SJCRH30 (cell line): ENCODE data around the gene LYZL6. TPM values are rescaled to one million over a fixed set of nuclear protein-coding genes. Genes with fewer than 3 reads are reported as not detected.
A peak's percentile ranks its signal among the peaks of the same experiment; 100 is the strongest.

Experiments
- DNase-seq, 2 experiments: peaks; one replicate each; pipeline ENCODE4 v3.0.0-alpha.2; 2015 to 2020
- H3K27ac ChIP-seq: fragments of 250-450 bp; sonication (Bioruptor Pico); 2 replicates; pipeline ENCODE4 v1.5.1; 2020; ENCODE audit warnings: mild to moderate bottlenecking, moderate library complexity
- H3K27me3 ChIP-seq: fragments of 250-450 bp; sonication (Bioruptor Pico); 2 replicates; pipeline ENCODE4 v1.5.1; 2020; ENCODE audit warnings: mild to moderate bottlenecking, moderate library complexity
- H3K36me3 ChIP-seq: fragments of 250-450 bp; sonication (Bioruptor Pico); 2 replicates; pipeline ENCODE4 v1.5.1; 2020; ENCODE audit warnings: mild to moderate bottlenecking, moderate library complexity
- H3K4me1 ChIP-seq: fragments of 250-450 bp; sonication (Bioruptor Pico); 2 replicates; pipeline ENCODE4 v1.5.1; 2020; ENCODE audit warnings: mild to moderate bottlenecking, moderate library complexity
- H3K4me3 ChIP-seq: fragments of 250-450 bp; sonication (Bioruptor Pico); 2 replicates; pipeline ENCODE4 v1.5.1; 2020; ENCODE audit warnings: mild to moderate bottlenecking, moderate library complexity
- H3K9me3 ChIP-seq: fragments of 250-450 bp; sonication (Bioruptor Pico); replicated peaks from 2 replicates; pipeline ENCODE4 v1.5.1; 2020; ENCODE audit warnings: mild to moderate bottlenecking, moderate library complexity
- total RNA-seq: library from RNA; depleted of rRNA; stranded (reverse); fragments of >200 nt; shearing (Covaris generic); gene quantifications from 2 replicates; pipeline ENCODE4 v1.2.3, GENCODE V29; 2014; rRNA removed

LYZL6 gene
- total RNA-seq, 1 experiment from 2014 or later: not detected

GRCh38 chr17:35890774-35891155 lies 52.7 kb downstream of the LYZL6 start:
- H3K27ac ChIP-seq: no peak overlapping the region
- H3K9me3 ChIP-seq: no peaks in the 10 kb centered on the region
- no peaks in the 10 kb centered on the region for H3K27me3 ChIP-seq
- H3K4me1 ChIP-seq: peaks cover 4% of the 10 kb centered on the region; the same call in 1 of the 2 replicates
- DNase-seq: no peak
- no peak overlapping the region for H3K4me3 ChIP-seq
- H3K36me3 ChIP-seq: no peaks in the 10 kb centered on the region

GRCh38 chr17:35889818-35890773 lies 53.4 kb downstream of the LYZL6 start:
- H3K27me3 ChIP-seq: no peaks in the 10 kb centered on the region
- no peak overlapping the region for H3K4me3 ChIP-seq
- H3K36me3 ChIP-seq: no peaks in the 10 kb centered on the region
- H3K27ac ChIP-seq: no peak overlapping the region
- peaks cover 4% of the 10 kb centered on the region; the same call in 1 of the 2 replicates for H3K4me1 ChIP-seq
- DNase-seq: peak; percentile 41 to 70
- no peaks in the 10 kb centered on the region for H3K9me3 ChIP-seq

GRCh38 chr17:35889241-35889640 lies 54.3 kb downstream of the LYZL6 start:
- H3K4me1 ChIP-seq: peaks cover 4% of the 10 kb centered on the region; the same call in 1 of the 2 replicates
- no peaks in the 10 kb centered on the region for H3K36me3 ChIP-seq
- no peak overlapping the region for H3K27ac ChIP-seq
- H3K9me3 ChIP-seq: no peaks in the 10 kb centered on the region
- H3K4me3 ChIP-seq: no peak overlapping the region
- H3K27me3 ChIP-seq: no peaks in the 10 kb centered on the region
- DNase-seq: no peak

Other genes starting within 250 kb of the LYZL6 start
- gene RASL10B, start 212.1 kb downstream of the LYZL6 start, total RNA-seq: 28.3 and 29.2 TPM in 2 replicates
- not detected in 2 replicates for gene GAS2L2, start 190.5 kb downstream of the LYZL6 start, total RNA-seq
- gene C17orf50, start 182.8 kb downstream of the LYZL6 start, total RNA-seq: not detected in 2 replicates
- not detected in 2 replicates for gene MMP28, start 148.1 kb downstream of the LYZL6 start, total RNA-seq
- gene TAF15, start 134.2 kb downstream of the LYZL6 start, total RNA-seq: 43.9 and 60.6 TPM in 2 replicates
- not detected in 2 replicates for gene HEATR9, start 74.8 kb downstream of the LYZL6 start, total RNA-seq
- gene CCL5, start 63.4 kb downstream of the LYZL6 start, total RNA-seq: not detected in 2 replicates
- gene RDM1, start 12.9 kb downstream of the LYZL6 start, total RNA-seq: not detected in 2 replicates
- gene CCL16, start 37.8 kb upstream of the LYZL6 start, total RNA-seq: not detected in 2 replicates
- gene CCL14, start 43.0 kb upstream of the LYZL6 start, total RNA-seq: not detected in 2 replicates
- gene CCL15, start 57.8 kb upstream of the LYZL6 start, total RNA-seq: not detected in 2 replicates
- gene CCL23, start 74.3 kb upstream of the LYZL6 start, total RNA-seq: not detected in 2 replicates
- not detected in 2 replicates for gene CCL18, start 120.6 kb upstream of the LYZL6 start, total RNA-seq
- not detected in 2 replicates for gene CCL3, start 146.4 kb upstream of the LYZL6 start, total RNA-seq
- gene CCL4, start 160.1 kb upstream of the LYZL6 start, total RNA-seq: not detected in 2 replicates
- gene TBC1D3B, start 232.9 kb upstream of the LYZL6 start, total RNA-seq: 1.5 and 3.7 TPM in 2 replicates